ENCODE measurements around the gene GTPBP3. TPM values are rescaled to one million over a fixed set of nuclear protein-coding genes. Genes with fewer than 3 reads are reported as not detected.

Gene GTPBP3
- total RNA-seq, 2 experiments from 2014 or later = 21.2 to 24.0 TPM

- no peak for TF ChIP-seq CTCF (IDR thresholded peaks at IDR 0.05)
- Histone ChIP-seq H3K27ac (ENCODE audit: low read depth in 1 of 2, low read length in 2 of 2) (no peak overlapping the region), H3K4me1 (ENCODE audit: insufficient read depth, low read length) (peaks cover 45% of the 10 kb centered on the region), H3K4me3 (ENCODE audit: low read length) (no peak overlapping the region), H3K27me3 (ENCODE audit: control insufficient read depth in 1 of 2, insufficient read depth in 2 of 2, low read length in 2 of 2) (no peaks in the 10 kb centered on the region), H3K36me3 (ENCODE audit: insufficient read depth, low read length) (peaks cover 2% of the 10 kb centered on the region), H3K9me3 (ENCODE audit: control insufficient read depth in 1 of 2, insufficient read depth in 1 of 2, low read length in 2 of 2) (peaks cover 0 to 7% of the 10 kb centered on the region in 2 experiments)
- H3K4me3 Mint-ChIP-seq = peak overlapping the region; percentile 73
- H3K9me3 Mint-ChIP-seq = no peaks in the 10 kb centered on the region
- POLR2A ChIA-PET = interaction anchor here (0.5 to 3.5 kb wide), 3 partner anchors 20 to 246 kb away, joined by 3 to 29 read pairs (median 3); partner anchors contain the start of gene DDA1
- CTCF ChIA-PET = no interaction called here
- DNase-seq = peak in 1 of 14 experiments; percentile 42
- ATAC-seq (ENCODE audit: poor library complexity) = no peak
- H3K36me3 Mint-ChIP-seq (ENCODE audit: low read depth) = peaks cover 6% of the 10 kb centered on the region
- H3K27me3 Mint-ChIP-seq = no peaks in the 10 kb centered on the region
- H3K4me1 Mint-ChIP-seq (ENCODE audit: low read depth) = peaks cover 22% of the 10 kb centered on the region
- no peak overlapping the region for H3K27ac Mint-ChIP-seq
- intact Hi-C loops (cut with DNase I, micrococcal nuclease) = no loop called here
These were observed 7.7 kb upstream of the GTPBP3 start for GRCh38 chr19:17329366-17330261.

GRCh38 chr19:17330262-17331044, 6.9 kb upstream of the GTPBP3 start:
- Histone ChIP-seq H3K27ac (ENCODE audit: low read depth in 1 of 2, low read length in 2 of 2) (no peak overlapping the region), H3K36me3 (ENCODE audit: insufficient read depth, low read length) (peaks cover 2% of the 10 kb centered on the region), H3K4me3 (ENCODE audit: low read length) (no peak overlapping the region), H3K9me3 (ENCODE audit: control insufficient read depth in 1 of 2, insufficient read depth in 1 of 2, low read length in 2 of 2) (no peaks in the 10 kb centered on the region), H3K4me1 (ENCODE audit: insufficient read depth, low read length) (peaks cover 52% of the 10 kb centered on the region), H3K27me3 (ENCODE audit: control insufficient read depth in 1 of 2, insufficient read depth in 2 of 2, low read length in 2 of 2) (no peaks in the 10 kb centered on the region)
- peak overlapping the region; percentile 14 for H3K27ac Mint-ChIP-seq
- peaks cover 30% of the 10 kb centered on the region for H3K4me1 Mint-ChIP-seq (ENCODE audit: low read depth)
- no peaks in the 10 kb centered on the region for H3K27me3 Mint-ChIP-seq
- ChIA-PET CTCF (interaction anchor here (1.4 kb wide), 1 partner anchor 37 kb away, joined by 5 read pairs; no protein-coding TSS in a partner anchor), POLR2A (interaction anchor here (0.5 to 3.5 kb wide), 3 partner anchors 21 to 247 kb away, joined by 3 to 29 read pairs (median 3); partner anchors contain the start of gene DDA1)
- ATAC-seq (ENCODE audit: poor library complexity) = no peak
- peak overlapping the region; percentile 73 for H3K4me3 Mint-ChIP-seq
- DNase-seq = peak in 1 of 14 experiments; percentile 31
- H3K9me3 Mint-ChIP-seq = no peaks in the 10 kb centered on the region
- no peak for TF ChIP-seq CTCF (IDR thresholded peaks at IDR 0.05)
- intact Hi-C loops (cut with DNase I, micrococcal nuclease) = no loop called here
- H3K36me3 Mint-ChIP-seq (ENCODE audit: low read depth) = peaks cover 9% of the 10 kb centered on the region

GRCh38 chr19:17331045-17331558, 6.3 kb upstream of the GTPBP3 start:
- Mint-ChIP-seq H3K4me1 (ENCODE audit: low read depth) (peaks cover 33% of the 10 kb centered on the region), H3K27ac (peak overlapping the region; percentile 14), H3K4me3 (peak overlapping the region; percentile 73), H3K27me3 (no peaks in the 10 kb centered on the region), H3K9me3 (no peaks in the 10 kb centered on the region), H3K36me3 (ENCODE audit: low read depth) (peaks cover 9% of the 10 kb centered on the region)
- Histone ChIP-seq H3K4me1 (ENCODE audit: insufficient read depth, low read length) (peaks cover 56% of the 10 kb centered on the region), H3K36me3 (ENCODE audit: insufficient read depth, low read length) (peaks cover 2% of the 10 kb centered on the region), H3K27me3 (ENCODE audit: control insufficient read depth in 1 of 2, insufficient read depth in 2 of 2, low read length in 2 of 2) (no peaks in the 10 kb centered on the region), H3K27ac (ENCODE audit: low read depth in 1 of 2, low read length in 2 of 2) (no peak overlapping the region), H3K9me3 (ENCODE audit: control insufficient read depth in 1 of 2, insufficient read depth in 1 of 2, low read length in 2 of 2) (no peaks in the 10 kb centered on the region), H3K4me3 (ENCODE audit: low read length) (no peak overlapping the region)
- POLR2A ChIA-PET = interaction anchor here (3.5 kb wide), 1 partner anchor 21 kb away, joined by 29 read pairs; the partner anchor contains the start of gene DDA1
- intact Hi-C loops (cut with DNase I, micrococcal nuclease) = no loop called here
- ATAC-seq (ENCODE audit: poor library complexity) (no peak), DNase-seq (peak in 1 of 14 experiments; percentile 23)
- CTCF ChIA-PET = interaction anchor here (1.4 kb wide), 1 partner anchor 38 kb away, joined by 5 read pairs; no protein-coding TSS in a partner anchor
- no peak for TF ChIP-seq CTCF (IDR thresholded peaks at IDR 0.05)
